H54 (cell line): ENCODE data around the gene PAXIP1.
"Not testable (repeated sequence)": the region's sequence is repeated elsewhere in the genome, so short reads cannot be mapped to it uniquely, and the experiment has no call there.

ENCODE experiments used
- DNase-seq: peaks from one replicate; pipeline ENCODE4 v3.0.0; 2011; ENCODE audit warnings: low spot score, mixed read lengths; ENCODE audit not compliant: insufficient read length
- FAIRE-seq: peaks from 3 replicates; lab custom pipeline; 2011; peaks lifted over from hg19 to GRCh38; lab: Jason Lieb, UNC
- POLR2A ChIP-seq: IDR thresholded peaks from 2 replicates; pipeline ENCODE4 v1.6.1; 2011; ENCODE audit warnings: low read depth, mild to moderate bottlenecking, low read length

PAXIP1 gene, protein sequence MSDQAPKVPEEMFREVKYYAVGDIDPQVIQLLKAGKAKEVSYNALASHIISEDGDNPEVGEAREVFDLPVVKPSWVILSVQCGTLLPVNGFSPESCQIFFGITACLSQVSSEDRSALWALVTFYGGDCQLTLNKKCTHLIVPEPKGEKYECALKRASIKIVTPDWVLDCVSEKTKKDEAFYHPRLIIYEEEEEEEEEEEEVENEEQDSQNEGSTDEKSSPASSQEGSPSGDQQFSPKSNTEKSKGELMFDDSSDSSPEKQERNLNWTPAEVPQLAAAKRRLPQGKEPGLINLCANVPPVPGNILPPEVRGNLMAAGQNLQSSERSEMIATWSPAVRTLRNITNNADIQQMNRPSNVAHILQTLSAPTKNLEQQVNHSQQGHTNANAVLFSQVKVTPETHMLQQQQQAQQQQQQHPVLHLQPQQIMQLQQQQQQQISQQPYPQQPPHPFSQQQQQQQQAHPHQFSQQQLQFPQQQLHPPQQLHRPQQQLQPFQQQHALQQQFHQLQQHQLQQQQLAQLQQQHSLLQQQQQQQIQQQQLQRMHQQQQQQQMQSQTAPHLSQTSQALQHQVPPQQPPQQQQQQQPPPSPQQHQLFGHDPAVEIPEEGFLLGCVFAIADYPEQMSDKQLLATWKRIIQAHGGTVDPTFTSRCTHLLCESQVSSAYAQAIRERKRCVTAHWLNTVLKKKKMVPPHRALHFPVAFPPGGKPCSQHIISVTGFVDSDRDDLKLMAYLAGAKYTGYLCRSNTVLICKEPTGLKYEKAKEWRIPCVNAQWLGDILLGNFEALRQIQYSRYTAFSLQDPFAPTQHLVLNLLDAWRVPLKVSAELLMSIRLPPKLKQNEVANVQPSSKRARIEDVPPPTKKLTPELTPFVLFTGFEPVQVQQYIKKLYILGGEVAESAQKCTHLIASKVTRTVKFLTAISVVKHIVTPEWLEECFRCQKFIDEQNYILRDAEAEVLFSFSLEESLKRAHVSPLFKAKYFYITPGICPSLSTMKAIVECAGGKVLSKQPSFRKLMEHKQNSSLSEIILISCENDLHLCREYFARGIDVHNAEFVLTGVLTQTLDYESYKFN

DNA sequence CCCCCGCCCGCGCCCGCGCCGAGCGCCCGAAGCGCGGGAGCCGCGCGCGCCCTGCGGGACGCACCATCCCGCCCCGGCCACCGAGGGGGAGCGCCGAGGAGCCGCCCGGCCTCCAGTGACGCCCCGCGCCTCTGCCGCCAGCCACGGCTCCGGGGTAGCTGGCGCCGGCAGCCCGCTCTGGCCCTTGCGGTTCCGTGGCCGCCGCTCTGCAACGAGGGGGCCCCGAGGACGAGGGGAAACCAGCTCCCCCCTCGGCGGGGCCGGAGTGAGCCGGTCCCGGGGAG is at the start of gene PAXIP1:
PAXIP1 (minus strand) TSS at position 33 of the 284 bp plus-strand sequence. CDS start 195 bp downstream, outside the sequence.
- FAIRE-seq (no peak), DNase-seq (no peak)
- no peak for TF ChIP-seq POLR2A

- FAIRE-seq: no peak
- no peak for TF ChIP-seq POLR2A
These were observed 48.4 kb upstream of the PAXIP1 start for GRCh38 chr7:155051355-155051754.

DNA sequence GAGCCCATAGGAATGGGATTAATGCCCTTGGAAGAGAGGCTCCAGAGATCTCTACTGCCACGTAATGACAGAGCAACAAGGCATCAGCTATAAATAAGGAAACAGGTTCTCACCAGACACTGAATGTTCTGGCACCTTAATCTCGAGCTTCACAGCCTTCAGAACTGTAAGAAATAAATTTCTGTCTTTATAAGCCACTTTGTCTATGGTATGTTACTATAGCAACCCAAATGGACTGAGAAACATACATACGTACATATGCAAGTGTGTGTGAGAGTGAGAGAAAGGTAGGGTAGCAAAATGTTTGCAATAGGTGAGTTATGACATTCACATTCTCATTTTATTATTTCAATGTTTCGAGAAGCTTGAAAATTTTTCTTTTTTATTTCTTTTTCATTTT is 45.1 kb upstream of the PAXIP1 start:
- DNase-seq (no peak), FAIRE-seq (no peak)
- no peak for TF ChIP-seq POLR2A

More at GRCh38 chr7:155051355-155051754, 48.4 kb upstream of the PAXIP1 start:
- DNase-seq: no peak

DNA sequence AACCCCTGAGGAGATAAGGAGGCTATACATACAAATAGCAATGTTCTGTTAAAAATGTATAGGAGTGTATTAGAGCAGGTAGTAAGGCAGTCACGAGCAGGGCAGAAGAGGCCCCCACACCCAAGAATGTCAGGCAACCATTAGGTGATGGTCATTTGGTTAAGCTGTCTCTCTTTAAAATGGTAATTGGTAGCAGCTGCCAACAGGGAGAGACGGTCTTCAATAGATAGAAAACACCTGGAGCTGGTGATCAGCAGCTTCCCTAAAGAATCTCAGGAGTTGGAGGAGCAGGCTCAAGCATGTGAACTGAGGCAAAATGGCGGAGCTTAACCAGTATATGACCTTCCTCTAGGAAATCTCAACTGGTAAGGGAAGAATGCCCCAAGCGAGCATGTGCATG is 40.8 kb upstream of the PAXIP1 start:
- no peak for TF ChIP-seq POLR2A
- FAIRE-seq: no peak

GRCh38 chr7:155038335-155038734 is 35.4 kb upstream of the PAXIP1 start:
- DNase-seq (no peak), FAIRE-seq (no peak)
- TF ChIP-seq POLR2A: no peak

More for the DNA sequence above, 40.8 kb upstream of the PAXIP1 start:
- no peak for DNase-seq

DNA sequence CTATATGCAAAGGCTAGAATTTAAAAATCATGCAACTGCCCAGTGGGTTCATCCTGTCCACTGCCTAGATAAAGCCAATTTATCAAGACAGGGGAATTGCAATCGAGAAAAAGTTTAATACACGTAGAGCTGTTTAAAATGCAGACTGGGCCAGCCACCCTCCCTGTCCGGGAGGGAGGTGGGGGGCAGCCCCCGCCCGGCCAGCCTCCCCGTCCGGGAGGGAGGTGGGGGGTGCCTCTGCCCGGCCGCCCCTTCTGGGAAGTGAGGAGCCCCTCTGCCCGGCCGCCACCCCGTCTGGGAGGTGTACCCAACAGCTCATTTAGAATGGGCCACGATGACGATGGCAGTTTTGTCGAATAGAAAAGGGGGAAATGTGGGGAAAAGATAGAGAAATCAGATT is 31.6 kb upstream of the PAXIP1 start:
- not testable (repeated sequence) for FAIRE-seq, DNase-seq

DNA sequence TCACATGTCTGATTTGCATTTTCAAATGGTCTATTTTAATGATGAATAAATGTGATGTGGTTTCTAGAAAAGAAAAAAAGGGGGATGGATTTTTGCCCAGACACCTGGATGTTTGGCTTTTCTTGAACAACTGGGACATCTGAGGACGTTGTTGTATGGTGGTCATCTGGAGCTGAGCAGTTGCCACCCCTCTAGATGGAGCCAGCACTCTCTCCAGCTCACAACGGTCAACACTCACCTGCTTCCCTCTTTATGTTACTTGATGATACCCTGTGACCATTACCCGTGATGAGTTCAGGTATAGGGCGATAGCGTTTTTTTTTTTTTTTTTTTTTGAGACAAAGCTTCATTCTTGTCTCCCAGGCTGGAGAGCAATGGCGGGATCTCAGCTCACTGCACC is 30.1 kb upstream of the PAXIP1 start:
- no peak for FAIRE-seq
- TF ChIP-seq POLR2A: no peak
- DNase-seq: no peak

- no peak for FAIRE-seq
These were observed 25.0 kb upstream of the PAXIP1 start for GRCh38 chr7:155027879-155028278.

DNA sequence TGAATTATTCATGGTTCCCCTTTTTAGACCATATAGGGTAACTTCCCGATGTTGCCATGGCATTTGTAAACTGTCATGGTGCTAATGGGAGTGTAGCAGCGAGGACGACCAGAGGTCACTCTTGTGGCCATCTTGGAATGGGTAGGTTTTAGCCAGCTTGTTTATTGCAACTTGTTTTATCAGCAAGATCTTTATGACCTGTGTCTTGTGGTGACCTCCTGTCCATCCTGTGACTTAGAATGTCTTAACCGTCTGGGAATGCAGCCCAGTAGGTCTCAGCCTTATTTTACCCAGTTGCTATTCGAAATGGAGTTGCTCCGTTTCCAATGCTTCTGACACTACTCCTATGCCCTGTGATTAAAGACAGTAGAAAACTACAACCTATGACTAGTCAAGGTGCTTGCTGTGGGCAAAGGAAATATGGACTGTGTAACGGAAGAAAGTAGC is 18.8 kb upstream of the PAXIP1 start:
- DNase-seq (no peak), FAIRE-seq (no peak)
- no peak for TF ChIP-seq POLR2A

More at GRCh38 chr7:155027879-155028278, 25.0 kb upstream of the PAXIP1 start:
- TF ChIP-seq POLR2A: no peak
- no peak for DNase-seq

DNA sequence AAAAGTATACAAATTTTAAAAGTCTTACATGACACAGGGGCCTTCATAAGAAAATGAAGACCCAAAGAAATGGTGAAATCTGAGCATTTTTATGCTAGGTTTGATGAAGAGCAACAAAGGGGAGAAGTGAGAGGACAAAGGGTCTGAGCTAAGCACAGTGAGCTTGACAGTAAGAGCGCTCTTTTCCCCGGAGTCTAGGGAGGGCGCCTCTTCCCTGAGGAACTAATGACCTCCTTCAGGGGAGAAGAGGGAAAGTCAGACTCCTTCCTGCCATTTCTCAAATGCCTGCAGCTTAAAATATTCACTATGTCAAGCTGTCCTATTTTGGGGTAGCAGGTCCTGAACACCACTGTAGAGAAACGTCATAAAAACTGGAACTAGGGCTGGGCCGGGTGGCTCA is 18.1 kb upstream of the PAXIP1 start:
- DNase-seq: no peak
- no peak for TF ChIP-seq POLR2A
- FAIRE-seq: no peak

GRCh38 chr7:155017834-155018233 is 14.9 kb upstream of the PAXIP1 start:
- FAIRE-seq: no peak
- no peak for TF ChIP-seq POLR2A
- no peak for DNase-seq

DNA sequence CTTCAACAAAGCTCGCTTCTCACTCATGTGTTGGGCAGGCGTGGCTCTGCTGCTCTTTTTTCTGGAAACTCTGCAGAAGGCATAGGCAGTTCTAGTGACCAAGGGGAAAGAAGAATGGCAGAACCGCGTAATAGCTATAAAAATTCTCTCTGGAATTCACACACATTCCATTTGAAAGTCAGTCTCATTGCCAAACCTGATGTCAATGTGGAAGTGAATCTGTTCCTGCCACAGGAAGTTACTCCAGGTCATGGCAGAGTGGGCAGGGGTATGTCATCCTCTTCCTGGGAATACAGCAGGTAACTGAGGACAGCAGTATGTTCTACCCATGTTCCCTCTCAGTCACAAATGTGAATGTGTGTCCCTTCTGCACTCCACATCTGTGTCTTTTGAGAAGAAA is 8.2 kb upstream of the PAXIP1 start:
- DNase-seq (no peak), FAIRE-seq (no peak)
- no peak for TF ChIP-seq POLR2A

DNA sequence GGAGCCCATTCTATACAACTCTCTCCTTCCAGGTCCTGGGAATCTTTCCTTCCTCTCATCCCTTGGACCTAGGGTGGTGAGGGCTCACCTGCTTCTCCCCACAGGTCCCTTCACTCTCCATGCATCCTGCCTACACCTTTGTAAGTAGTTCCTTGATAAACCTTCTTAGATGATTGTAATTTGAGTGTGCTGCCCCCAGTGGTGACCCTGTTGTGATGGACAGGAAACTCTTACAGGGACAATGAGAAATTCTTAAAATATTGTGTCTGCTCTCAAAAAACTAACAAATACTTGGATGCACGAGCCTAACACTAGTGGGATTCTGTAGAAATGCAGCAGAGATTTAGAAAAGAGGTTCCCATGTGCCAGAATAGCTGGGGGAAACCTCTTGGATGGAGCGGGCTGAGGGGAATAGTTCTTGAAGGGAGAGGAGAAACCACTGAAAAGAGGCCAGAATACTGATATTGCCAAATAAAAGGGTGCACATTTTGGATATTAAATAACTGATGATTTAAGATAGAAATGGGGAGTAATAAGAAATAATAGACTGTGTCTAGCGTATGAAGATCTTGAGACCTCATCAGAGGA is 6.7 kb upstream of the PAXIP1 start:
- FAIRE-seq: no peak
- no peak for TF ChIP-seq POLR2A
- DNase-seq: peak; percentile 23

GRCh38 chr7:155007947-155008346 is 5.0 kb upstream of the PAXIP1 start:
- no peak for DNase-seq
- FAIRE-seq: no peak

More at GRCh38 chr7:155007947-155008346, 5.0 kb upstream of the PAXIP1 start:
- no peak for TF ChIP-seq POLR2A
